Gastroesophageal sphincter (tissue), 3 donors: ENCODE results near the gene NHSL1.

Experiments
- CTCF ChIP-seq, 4 experiments: fragments of 200-600 bp in 2 of 4; fragments of 450-650 bp in 2 of 4; sonication (generic) in 1 of 4; IDR thresholded peaks; one replicate each; pipeline ENCODE4 v1.5.1; 2017 to 2019; ENCODE audit warnings: antibody characterized with exemption in 4 of 4, mild to moderate bottlenecking in 2 of 4, moderate library complexity in 2 of 4
- EP300 ChIP-seq: sonication (generic); formaldehyde crosslinking; IDR thresholded peaks from one replicate; pipeline ENCODE4 v1.6.1; 2017; ENCODE audit warnings: antibody characterized with exemption, mild to moderate bottlenecking
- POLR2A ChIP-seq, 2 donors: fragments of 450-650 bp; IDR thresholded peaks; one replicate each; pipeline ENCODE4 v1.6.1; 2017; ENCODE audit warnings: antibody characterized with exemption in 2 of 2, mild to moderate bottlenecking in 2 of 2, moderate library complexity in 1 of 2

GRCh38 chr6:138382498-138383265 is 116.6 kb downstream of the NHSL1 start:
- TF ChIP-seq EP300 (no peak), CTCF (IDR thresholded peaks at IDR 0.05) (no peak), POLR2A (IDR thresholded peaks at IDR 0.05) (no peak)
